Measurements from ENCODE around the gene RUVBL2.

Gene RUVBL2

DNA sequence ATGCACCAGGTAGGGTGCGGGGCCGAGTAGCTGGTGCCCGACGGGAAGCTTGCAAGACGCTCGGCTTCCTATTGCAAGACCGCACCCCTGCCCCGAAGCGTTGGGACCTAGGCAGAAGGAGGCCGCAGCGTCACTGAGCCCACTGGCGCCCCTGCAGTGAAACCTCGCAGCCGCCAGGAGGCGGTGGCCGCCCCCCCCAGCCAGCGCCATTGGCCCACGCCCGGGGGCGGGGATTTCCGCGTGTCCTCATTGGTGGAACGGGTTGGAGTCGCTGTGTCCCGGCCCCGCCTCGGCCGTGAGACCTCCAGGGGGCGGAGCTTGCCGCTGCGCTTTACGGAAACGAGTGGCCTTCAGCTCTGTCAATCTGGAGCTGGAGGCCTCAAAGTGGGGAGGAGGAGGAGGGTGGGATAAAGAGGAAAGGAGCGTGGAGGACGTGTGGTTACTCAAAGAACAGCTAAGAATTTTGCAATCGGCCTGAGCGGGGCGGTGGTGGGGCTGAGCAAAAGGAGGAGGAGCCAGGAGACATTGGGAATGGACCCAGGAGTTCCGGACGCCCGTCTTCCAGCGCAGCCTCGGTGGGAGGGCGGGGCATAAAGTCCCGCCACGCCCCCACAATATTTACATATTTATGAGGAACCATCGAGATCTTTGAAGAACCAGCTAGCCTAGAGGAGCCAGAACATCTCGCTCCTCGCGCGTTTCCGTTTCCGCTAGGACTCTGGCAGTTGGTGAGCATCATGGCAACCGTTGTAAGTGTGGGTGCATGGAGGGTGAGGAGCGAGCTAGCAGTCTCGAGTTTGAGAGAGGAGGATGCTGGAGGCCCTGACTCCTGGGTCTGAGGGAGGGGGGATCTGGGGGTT lies at the start of gene RUVBL2, which contains the start of gene GYS1:
TSS of gene RUVBL2 (plus strand) at position 713 of the 860 bp plus-strand sequence. CDS start at position 738, 25 bp downstream.
TSS of gene GYS1 (minus strand) at position 135 of the 860 bp plus-strand sequence. CDS start 197 bp downstream, outside the sequence.
- Histone ChIP-seq H3K27ac (ENCODE audit: extremely low read depth, low read depth, low read length) (peak within 1 kb of the TSS; percentile 81), H3K4me1 (ENCODE audit: control insufficient read depth, insufficient read depth, low read length) (peaks cover 12% of the 10 kb centered on the region; the same call in 1 of the 2 replicates), H3K36me3 (ENCODE audit: control insufficient read depth in 2 of 2, insufficient read depth in 1 of 2, low read length in 2 of 2) (peaks cover 13 to 28% of the 10 kb centered on the region in 2 experiments; a peak in 2 of 3 replicates), H3K9me3 (ENCODE audit: control insufficient read depth, insufficient read depth, low read depth, low read length) (no peaks in the 10 kb centered on the region), H3K4me3 (ENCODE audit: low read depth, low read length) (peak within 1 kb of the TSS; percentile 81)
- ChIA-PET POLR2A (interaction anchor here (0.5 to 2.8 kb wide), 43 partner anchors 10 to 497 kb away, joined by 3 to 33 read pairs (median 6); partner anchors contain the start of genes ALDH16A1, DHDH, FTL and LHB), CTCF (interaction anchor here (0.5 to 2.9 kb wide), 66 partner anchors 8 to 1604 kb away, joined by 3 to 79 read pairs (median 4); partner anchors contain the start of genes CGB2, CGB7 and NUCB1)
- TF ChIP-seq ZNF266 (tag by site-specific recombination; IDR thresholded peaks at IDR 0.05; ENCODE audit: low read depth) (no peak), SALL2 (tag by site-specific recombination; IDR thresholded peaks at IDR 0.05; ENCODE audit: borderline replicate concordance) (no peak), SP2 (tag by site-specific recombination; IDR thresholded peaks at IDR 0.05) (peak; percentile 98), ZNF510 (tag by site-specific recombination; IDR thresholded peaks at IDR 0.05; ENCODE audit: insufficient replicate concordance) (no peak), ZNF48 (tag by site-specific recombination; IDR thresholded peaks at IDR 0.05) (no peak), ZSCAN30 (tag by site-specific recombination; IDR thresholded peaks at IDR 0.05) (peak; percentile 75; the same call in 1 of the 2 replicates), ZBTB7A (tag by site-specific recombination; IDR thresholded peaks at IDR 0.05; ENCODE audit: low read depth) (no peak), ZNF394 (tag by site-specific recombination; IDR thresholded peaks at IDR 0.05; ENCODE audit: borderline replicate concordance) (0 out of 2 replicates have a peak, but pooled peaks have one; percentile 27), ZIC2 (tag by site-specific recombination; IDR thresholded peaks at IDR 0.05) (peak; percentile 63), ZNF341 (tag by site-specific recombination; IDR thresholded peaks at IDR 0.05; ENCODE audit: low read depth) (peak; percentile 64), ZBTB48 (tag by site-specific recombination; IDR thresholded peaks at IDR 0.05) (no peak), ZNF426 (tag by site-specific recombination; IDR thresholded peaks at IDR 0.05) (no peak), ZNF548 (tag by site-specific recombination; IDR thresholded peaks at IDR 0.05) (no peak), ZNF169 (tag by site-specific recombination; IDR thresholded peaks at IDR 0.05) (no peak), IKZF3 (tag by site-specific recombination; IDR thresholded peaks at IDR 0.05) (peak; percentile 94), BCL11B (tag by site-specific recombination; IDR thresholded peaks at IDR 0.05; ENCODE audit: low read depth) (no peak), ZNF354C (tag by site-specific recombination; IDR thresholded peaks at IDR 0.05; ENCODE audit: borderline replicate concordance, low read depth) (no peak), GLIS1 (tag by site-specific recombination; IDR thresholded peaks at IDR 0.05) (peak; percentile 58), ZNF221 (tag by site-specific recombination; IDR thresholded peaks at IDR 0.05; ENCODE audit: borderline replicate concordance) (no peak), OSR2 (tag by site-specific recombination; IDR thresholded peaks at IDR 0.05) (no peak)
- TF ChIP-seq, protein P1, sequence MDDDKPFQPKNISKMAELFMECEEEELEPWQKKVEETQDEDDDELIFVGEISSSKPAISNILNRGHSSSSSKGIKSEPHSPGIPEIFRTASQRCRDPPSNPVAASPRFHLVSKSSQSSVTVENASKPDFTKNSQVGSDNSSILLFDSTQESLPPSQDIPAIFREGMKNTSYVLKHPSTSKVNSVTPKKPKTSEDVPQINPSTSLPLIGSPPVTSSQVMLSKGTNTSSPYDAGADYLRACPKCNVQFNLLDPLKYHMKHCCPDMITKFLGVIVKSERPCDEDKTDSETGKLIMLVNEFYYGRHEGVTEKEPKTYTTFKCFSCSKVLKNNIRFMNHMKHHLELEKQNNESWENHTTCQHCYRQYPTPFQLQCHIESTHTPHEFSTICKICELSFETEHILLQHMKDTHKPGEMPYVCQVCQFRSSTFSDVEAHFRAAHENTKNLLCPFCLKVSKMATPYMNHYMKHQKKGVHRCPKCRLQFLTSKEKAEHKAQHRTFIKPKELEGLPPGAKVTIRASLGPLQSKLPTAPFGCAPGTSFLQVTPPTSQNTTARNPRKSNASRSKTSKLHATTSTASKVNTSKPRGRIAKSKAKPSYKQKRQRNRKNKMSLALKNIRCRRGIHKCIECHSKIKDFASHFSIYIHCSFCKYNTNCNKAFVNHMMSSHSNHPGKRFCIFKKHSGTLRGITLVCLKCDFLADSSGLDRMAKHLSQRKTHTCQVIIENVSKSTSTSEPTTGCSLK (tag by site-specific recombination; IDR thresholded peaks at IDR 0.05), result no peak
- TF ChIP-seq, protein P2, sequence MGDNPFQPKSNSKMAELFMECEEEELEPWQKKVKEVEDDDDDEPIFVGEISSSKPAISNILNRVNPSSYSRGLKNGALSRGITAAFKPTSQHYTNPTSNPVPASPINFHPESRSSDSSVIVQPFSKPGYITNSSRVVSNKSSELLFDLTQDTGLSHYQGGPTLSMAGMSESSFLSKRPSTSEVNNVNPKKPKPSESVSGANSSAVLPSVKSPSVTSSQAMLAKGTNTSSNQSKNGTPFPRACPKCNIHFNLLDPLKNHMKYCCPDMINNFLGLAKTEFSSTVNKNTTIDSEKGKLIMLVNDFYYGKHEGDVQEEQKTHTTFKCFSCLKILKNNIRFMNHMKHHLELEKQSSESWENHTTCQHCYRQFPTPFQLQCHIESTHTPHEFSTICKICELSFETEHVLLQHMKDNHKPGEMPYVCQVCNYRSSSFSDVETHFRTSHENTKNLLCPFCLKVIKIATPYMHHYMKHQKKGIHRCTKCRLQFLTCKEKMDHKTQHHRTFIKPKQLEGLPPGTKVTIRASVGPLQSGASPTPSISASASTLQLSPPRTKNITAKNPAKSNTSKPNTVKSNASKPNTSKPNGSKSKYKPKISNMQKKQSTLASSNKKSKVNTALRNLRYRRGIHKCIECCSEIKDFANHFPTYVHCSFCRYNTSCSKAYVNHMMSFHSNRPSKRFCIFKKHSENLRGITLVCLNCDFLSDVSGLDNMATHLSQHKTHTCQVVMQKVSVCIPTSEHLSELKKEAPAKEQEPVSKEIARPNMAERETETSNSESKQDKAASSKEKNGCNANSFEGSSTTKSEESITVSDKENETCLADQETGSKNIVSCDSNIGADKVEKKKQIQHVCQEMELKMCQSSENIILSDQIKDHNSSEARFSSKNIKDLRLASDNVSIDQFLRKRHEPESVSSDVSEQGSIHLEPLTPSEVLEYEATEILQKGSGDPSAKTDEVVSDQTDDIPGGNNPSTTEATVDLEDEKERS (tag by site-specific recombination; IDR thresholded peaks at IDR 0.05), result no peak
- TF ChIP-seq, protein P3, sequence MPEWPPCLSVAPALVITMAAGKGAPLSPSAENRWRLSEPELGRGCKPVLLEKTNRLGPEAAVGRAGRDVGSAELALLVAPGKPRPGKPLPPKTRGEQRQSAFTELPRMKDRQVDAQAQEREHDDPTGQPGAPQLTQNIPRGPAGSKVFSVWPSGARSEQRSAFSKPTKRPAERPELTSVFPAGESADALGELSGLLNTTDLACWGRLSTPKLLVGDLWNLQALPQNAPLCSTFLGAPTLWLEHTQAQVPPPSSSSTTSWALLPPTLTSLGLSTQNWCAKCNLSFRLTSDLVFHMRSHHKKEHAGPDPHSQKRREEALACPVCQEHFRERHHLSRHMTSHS (tag by site-specific recombination; IDR thresholded peaks at IDR 0.05), result no peak
- TF ChIP-seq, protein P4, sequence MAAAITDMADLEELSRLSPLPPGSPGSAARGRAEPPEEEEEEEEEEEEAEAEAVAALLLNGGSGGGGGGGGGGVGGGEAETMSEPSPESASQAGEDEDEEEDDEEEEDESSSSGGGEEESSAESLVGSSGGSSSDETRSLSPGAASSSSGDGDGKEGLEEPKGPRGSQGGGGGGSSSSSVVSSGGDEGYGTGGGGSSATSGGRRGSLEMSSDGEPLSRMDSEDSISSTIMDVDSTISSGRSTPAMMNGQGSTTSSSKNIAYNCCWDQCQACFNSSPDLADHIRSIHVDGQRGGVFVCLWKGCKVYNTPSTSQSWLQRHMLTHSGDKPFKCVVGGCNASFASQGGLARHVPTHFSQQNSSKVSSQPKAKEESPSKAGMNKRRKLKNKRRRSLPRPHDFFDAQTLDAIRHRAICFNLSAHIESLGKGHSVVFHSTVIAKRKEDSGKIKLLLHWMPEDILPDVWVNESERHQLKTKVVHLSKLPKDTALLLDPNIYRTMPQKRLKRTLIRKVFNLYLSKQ (tag by site-specific recombination; IDR thresholded peaks at IDR 0.05; ENCODE audit: borderline replicate concordance), result no peak
- TF ChIP-seq, protein P5, sequence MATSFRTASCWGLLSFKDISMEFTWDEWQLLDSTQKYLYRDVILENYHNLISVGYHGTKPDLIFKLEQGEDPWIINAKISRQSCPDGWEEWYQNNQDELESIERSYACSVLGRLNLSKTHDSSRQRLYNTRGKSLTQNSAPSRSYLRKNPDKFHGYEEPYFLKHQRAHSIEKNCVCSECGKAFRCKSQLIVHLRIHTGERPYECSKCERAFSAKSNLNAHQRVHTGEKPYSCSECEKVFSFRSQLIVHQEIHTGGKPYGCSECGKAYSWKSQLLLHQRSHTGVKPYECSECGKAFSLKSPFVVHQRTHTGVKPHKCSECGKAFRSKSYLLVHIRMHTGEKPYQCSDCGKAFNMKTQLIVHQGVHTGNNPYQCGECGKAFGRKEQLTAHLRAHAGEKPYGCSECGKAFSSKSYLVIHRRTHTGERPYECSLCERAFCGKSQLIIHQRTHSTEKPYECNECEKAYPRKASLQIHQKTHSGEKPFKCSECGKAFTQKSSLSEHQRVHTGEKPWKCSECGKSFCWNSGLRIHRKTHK (tag by site-specific recombination; IDR thresholded peaks at IDR 0.05), result no peak
